SU-DHL-6 (cell line): ENCODE results near the gene CASK.

Experiments used
- H2AFZ ChIP-seq: fragments of 200-600 bp; sonication (generic); 2 replicates; pipeline ENCODE4 v1.6.1; 2014; ENCODE audit warnings: low read depth, mild to moderate bottlenecking, moderate library complexity, mixed read lengths, antibody characterized with exemption, low read length; ENCODE audit not compliant: severe bottlenecking
- H3F3A ChIP-seq: fragments of 200-600 bp; shearing (Covaris generic); 2 replicates; pipeline ENCODE4 v1.6.0; 2016; ENCODE audit warnings: antibody characterized with exemption, mild to moderate bottlenecking; ENCODE audit not compliant: insufficient read depth
- H3K27ac ChIP-seq: fragments of 200-600 bp; sonication (generic); 2 replicates; pipeline ENCODE4 v1.5.1; 2016; ENCODE audit warnings: low read depth, mild to moderate bottlenecking, low read length, moderate library complexity, mixed read lengths
- H3K27me3 ChIP-seq: fragments of 200-600 bp; sonication (generic), shearing (Covaris generic); 2 replicates; pipeline ENCODE4 v1.6.0; 2014; ENCODE audit warnings: mild to moderate bottlenecking, low read length
- H3K36me3 ChIP-seq: fragments of 200-600 bp; sonication (generic); 2 replicates; pipeline ENCODE4 v1.6.1; 2014; ENCODE audit warnings: mild to moderate bottlenecking, low read length, mixed read lengths
- H3K4me2 ChIP-seq: fragments of 300-600, 200-600 bp; shearing (Covaris generic), sonication (generic); 2 replicates; pipeline ENCODE4 v1.6.0; 2014; ENCODE audit warnings: low read length, low read depth, mild to moderate bottlenecking; ENCODE audit not compliant: poor library complexity, severe bottlenecking
- H3K4me3 ChIP-seq: fragments of 200-600 bp; sonication (generic); 2 replicates; pipeline ENCODE4 v1.5.1; 2014; ENCODE audit warnings: antibody characterized with exemption, low read length, mild to moderate bottlenecking, mixed read lengths; ENCODE audit not compliant: insufficient read depth, poor library complexity, severe bottlenecking
- H3K79me2 ChIP-seq: fragments of 200-600 bp; sonication (generic); 2 replicates; pipeline ENCODE4 v1.6.1; 2014; ENCODE audit warnings: mild to moderate bottlenecking, low read length, moderate library complexity; ENCODE audit not compliant: insufficient read depth
- H3K9ac ChIP-seq: fragments of 200-600 bp; sonication (generic); 2 replicates; pipeline ENCODE4 v1.7.0; 2014; ENCODE audit warnings: mild to moderate bottlenecking, low read length
- H3K9me2 ChIP-seq: fragments of 200-600 bp; sonication (generic); replicated peaks from 2 replicates; pipeline ENCODE4 v1.6.1; 2014; ENCODE audit warnings: low read length; ENCODE audit not compliant: insufficient read depth
- H3K9me3 ChIP-seq: fragments of 200-600 bp; sonication (generic); 2 replicates; pipeline ENCODE4 v1.6.1; 2014; ENCODE audit warnings: low read length, mixed read lengths; ENCODE audit not compliant: insufficient read depth
- H4K20me1 ChIP-seq: fragments of 200-600 bp; sonication (generic); 2 replicates; pipeline ENCODE4 v1.6.1; 2014; ENCODE audit warnings: low read depth, mild to moderate bottlenecking, antibody characterized with exemption, low read length, moderate library complexity, mixed read lengths
- CTCF ChIP-seq: fragments of 200-600 bp; sonication (generic); IDR thresholded peaks from one replicate; pipeline ENCODE4 v1.5.1; 2017; ENCODE audit warnings: antibody characterized with exemption, mild to moderate bottlenecking, low read length, moderate library complexity; ENCODE audit not compliant: insufficient read depth, poor library complexity, severe bottlenecking
- EZH2phosphoT487 ChIP-seq: fragments of 200-600 bp; sonication (generic), shearing (Covaris generic); conservative IDR thresholded peaks from 2 replicates; pipeline ENCODE4 v1.6.1; 2018; ENCODE audit warnings: mild to moderate bottlenecking, antibody characterized with exemption, low read length, moderate library complexity, mixed read lengths

Gene CASK

GRCh38 chrX:41670112-41670511, 253.2 kb downstream of the CASK start:
- no peak overlapping the region for H3K4me3 ChIP-seq
- H3F3A ChIP-seq = no peaks in the 10 kb centered on the region
- H3K79me2 ChIP-seq = no peaks in the 10 kb centered on the region
- H3K9me2 ChIP-seq = no peaks in the 10 kb centered on the region
- H3K4me2 ChIP-seq = no peak overlapping the region
- no peaks in the 10 kb centered on the region for H3K9me3 ChIP-seq
- H4K20me1 ChIP-seq = no peaks in the 10 kb centered on the region
- H2AFZ ChIP-seq = no peak overlapping the region
- H3K27me3 ChIP-seq = no peaks in the 10 kb centered on the region
- TF ChIP-seq CTCF = no peak
- no peak for TF ChIP-seq EZH2phosphoT487
- no peak overlapping the region for H3K27ac ChIP-seq
- no peak overlapping the region for H3K9ac ChIP-seq
- no peaks in the 10 kb centered on the region for H3K36me3 ChIP-seq

- no peaks in the 10 kb centered on the region for H3K9me3 ChIP-seq
- H3K4me2 ChIP-seq = no peak overlapping the region
- H4K20me1 ChIP-seq = no peaks in the 10 kb centered on the region
Observed at GRCh38 chrX:41667631-41668030, 255.7 kb downstream of the CASK start.

GRCh38 chrX:41666251-41666650, 257.1 kb downstream of the CASK start:
- no peak overlapping the region for H3K4me3 ChIP-seq
- no peak overlapping the region for H3K4me2 ChIP-seq
- no peaks in the 10 kb centered on the region for H3K36me3 ChIP-seq
- H3K9me3 ChIP-seq = no peaks in the 10 kb centered on the region
- no peaks in the 10 kb centered on the region for H3F3A ChIP-seq
- no peaks in the 10 kb centered on the region for H3K27me3 ChIP-seq
- TF ChIP-seq CTCF (no peak), EZH2phosphoT487 (no peak)
- no peak overlapping the region for H3K27ac ChIP-seq
- no peak overlapping the region for H3K9ac ChIP-seq
- no peaks in the 10 kb centered on the region for H4K20me1 ChIP-seq
- H3K9me2 ChIP-seq = no peaks in the 10 kb centered on the region
- no peak overlapping the region for H2AFZ ChIP-seq
- H3K79me2 ChIP-seq = no peaks in the 10 kb centered on the region

More at GRCh38 chrX:41667631-41668030, 255.7 kb downstream of the CASK start:
- H3K79me2 ChIP-seq = no peaks in the 10 kb centered on the region
- no peak overlapping the region for H2AFZ ChIP-seq
- H3F3A ChIP-seq = no peaks in the 10 kb centered on the region
- no peaks in the 10 kb centered on the region for H3K36me3 ChIP-seq
- no peak overlapping the region for H3K9ac ChIP-seq
- TF ChIP-seq CTCF = no peak
- TF ChIP-seq EZH2phosphoT487 = no peak
- no peak overlapping the region for H3K4me3 ChIP-seq
- H3K9me2 ChIP-seq = no peaks in the 10 kb centered on the region
- no peak overlapping the region for H3K27ac ChIP-seq
- H3K27me3 ChIP-seq = no peaks in the 10 kb centered on the region

- no peak for TF ChIP-seq EZH2phosphoT487
- no peak for TF ChIP-seq CTCF
- Histone ChIP-seq H4K20me1 (no peaks in the 10 kb centered on the region), H3K4me2 (no peak overlapping the region), H3K9me3 (no peaks in the 10 kb centered on the region), H3K27ac (no peak overlapping the region), H3K79me2 (no peaks in the 10 kb centered on the region), H2AFZ (no peak overlapping the region), H3K27me3 (no peaks in the 10 kb centered on the region), H3K4me3 (no peak overlapping the region), H3K36me3 (no peaks in the 10 kb centered on the region), H3F3A (no peaks in the 10 kb centered on the region), H3K9me2 (no peaks in the 10 kb centered on the region), H3K9ac (no peak overlapping the region)
Observed at GRCh38 chrX:41665686-41666085, 257.7 kb downstream of the CASK start.
